ENCODE measurements around the gene KRAS.

Gene KRAS

DNA sequence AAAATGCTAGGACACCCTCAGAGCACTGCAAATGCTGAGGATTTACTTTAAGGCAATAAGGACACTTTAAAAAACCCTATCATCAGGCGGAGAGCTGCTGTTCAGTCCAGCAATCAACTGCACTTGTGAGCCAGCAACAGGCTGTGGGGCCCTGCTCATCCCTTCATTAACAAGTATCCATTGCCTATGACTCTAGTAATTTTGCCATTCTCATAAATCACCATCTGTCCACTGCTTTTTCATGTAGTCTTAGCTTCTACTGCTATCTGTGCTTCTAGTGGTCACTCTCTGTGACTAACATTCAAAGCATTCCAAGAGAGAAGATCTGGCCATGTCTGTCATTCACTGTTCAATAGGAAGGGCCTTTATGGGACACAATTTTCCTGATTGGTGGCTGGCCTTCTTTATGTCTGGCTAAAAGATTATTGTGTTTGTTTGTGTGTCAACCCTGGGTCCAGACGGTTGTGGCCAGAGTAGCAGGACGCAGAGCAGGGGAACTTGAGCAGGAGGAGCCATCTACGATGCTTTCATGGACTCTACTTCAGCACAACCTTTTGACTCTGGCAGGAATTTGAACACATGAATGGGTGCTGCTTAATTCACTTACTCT is 3.6 kb upstream of the KRAS start:
- no peak for DNase-seq

DNA sequence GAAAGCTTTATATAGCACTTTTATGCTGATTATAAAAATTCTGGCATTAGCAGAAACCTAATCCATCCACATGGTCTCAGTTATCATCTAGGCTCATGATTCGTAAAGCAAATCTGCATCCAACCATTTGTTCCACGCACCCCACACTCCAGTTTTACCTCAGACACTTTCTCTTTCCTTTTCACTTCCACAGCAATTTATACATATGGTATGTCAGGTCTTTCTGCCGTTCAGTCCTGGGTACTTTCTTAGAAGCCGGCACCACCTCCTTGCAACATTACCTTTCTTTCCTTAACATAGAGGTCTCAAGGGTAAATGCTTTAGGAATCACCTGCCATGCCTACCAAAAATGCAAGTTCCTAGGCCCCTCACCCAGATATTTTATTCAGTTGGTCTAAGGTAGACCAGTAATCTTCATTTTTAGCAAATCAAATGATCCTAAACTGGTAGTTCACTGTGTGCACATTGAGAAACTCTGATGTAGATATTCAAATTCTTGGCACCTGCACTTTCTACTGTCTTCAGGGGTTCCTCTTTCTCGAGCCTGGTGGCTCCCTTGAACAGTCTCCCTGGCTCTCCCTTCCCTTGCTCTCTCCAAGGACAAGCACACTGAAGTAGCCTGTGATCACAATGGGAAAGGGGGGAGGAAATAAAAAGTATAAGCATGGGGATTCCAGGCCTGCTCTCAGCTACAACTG is 2.8 kb upstream of the KRAS start:
- no peak for DNase-seq

DNA sequence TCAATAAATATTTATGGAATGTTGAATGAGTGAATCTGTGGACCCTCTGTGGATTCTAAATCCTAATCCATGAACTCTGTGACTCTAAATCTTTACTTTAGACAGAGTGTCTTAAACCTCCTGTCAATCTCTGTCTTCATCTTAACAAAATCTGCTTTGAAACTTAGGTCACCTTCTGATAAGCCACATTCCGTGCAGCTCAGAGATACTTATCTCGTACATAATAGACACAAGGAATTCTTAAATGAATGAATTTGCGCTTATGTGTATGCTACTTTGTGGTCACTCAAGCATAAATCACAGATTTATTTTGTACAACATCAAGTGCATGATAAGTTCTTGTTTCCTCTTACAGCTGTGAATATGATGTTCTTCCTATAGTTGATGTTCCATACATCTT is 2.2 kb upstream of the KRAS start:
- DNase-seq: no peak

- no peak for DNase-seq
Observed at GRCh38 chr12:25251769-25252168, 1.0 kb upstream of the KRAS start.

DNA sequence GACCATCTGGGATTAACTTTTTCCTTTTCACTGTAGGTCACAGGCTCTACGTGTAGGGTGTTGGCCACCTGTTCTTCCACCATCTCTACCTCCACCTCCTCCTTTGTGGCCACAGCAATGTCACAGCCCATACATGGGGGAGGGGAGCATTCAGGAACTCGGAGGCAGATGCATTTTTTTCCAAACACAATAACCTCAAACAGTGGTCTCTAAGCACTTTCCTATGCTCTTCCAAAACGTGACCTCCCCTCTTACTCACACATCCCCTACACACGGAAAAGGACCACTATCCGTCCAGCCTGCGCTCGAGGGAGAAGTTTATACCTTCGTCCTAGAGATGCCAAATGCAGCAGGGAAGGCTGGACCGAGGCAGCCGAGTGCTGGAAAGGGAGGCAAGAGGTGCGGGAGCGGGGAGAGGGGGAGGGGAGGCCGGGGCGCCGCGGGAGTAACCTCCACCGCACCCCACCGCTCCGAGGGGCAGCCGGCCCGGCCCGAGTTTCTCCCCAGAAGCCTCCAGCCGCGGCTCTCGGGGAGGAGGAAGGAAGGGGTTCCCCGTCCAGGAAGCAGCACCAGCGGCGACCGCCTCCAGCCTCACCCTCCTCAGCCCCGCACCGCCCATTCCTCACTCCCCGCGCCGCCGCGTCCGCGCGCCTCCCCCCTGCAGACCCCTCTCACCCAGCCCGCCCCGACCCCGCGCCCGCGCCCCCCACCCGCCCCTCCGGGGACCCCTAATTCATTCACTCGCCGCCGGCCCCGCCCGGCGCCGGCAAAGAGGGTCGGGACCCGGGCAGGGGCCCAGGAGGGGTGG is 594 bp downstream of the KRAS start:
- peak; percentile 0 for DNase-seq

DNA sequence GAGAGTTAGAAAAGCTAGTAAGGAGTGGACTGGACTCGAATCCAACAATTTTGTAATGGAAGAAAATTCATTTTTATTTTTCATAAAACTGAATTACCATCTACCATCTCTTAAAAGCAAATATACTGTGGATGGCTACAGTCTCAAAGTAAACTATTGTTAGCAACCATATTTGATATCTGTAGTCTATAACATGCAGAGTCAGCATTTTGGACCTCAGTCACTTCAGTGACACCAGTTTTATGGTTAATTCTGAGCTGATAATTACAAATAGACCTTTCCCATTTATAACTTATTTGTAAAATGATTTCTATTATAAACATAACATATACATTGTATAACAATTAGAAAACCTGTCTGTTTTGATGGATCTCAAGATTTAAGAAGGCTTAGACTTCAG is 2.0 kb downstream of the KRAS start:
- DNase-seq: no peak

- DNase-seq: no peak
Observed at GRCh38 chr12:25248137-25248536, 2.6 kb downstream of the KRAS start.

DNA sequence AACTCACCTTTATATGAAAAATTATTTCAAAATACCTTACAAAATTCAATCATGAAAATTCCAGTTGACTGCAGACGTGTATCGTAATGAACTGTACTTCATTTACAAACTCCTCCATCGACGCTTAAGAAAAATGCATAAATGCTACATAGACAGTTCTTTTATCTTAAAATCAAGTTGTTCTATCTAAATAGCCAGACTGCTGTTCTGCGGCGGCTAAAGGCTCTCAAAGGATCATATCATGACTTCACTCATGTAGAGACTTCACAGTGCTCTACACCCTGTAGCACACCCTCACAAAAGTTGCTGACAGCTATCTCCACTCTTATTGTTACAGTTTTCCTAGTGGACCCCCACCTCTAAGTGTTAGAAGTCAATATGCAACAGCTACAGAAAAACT is 5.2 kb downstream of the KRAS start:
- DNase-seq: no peak

DNA sequence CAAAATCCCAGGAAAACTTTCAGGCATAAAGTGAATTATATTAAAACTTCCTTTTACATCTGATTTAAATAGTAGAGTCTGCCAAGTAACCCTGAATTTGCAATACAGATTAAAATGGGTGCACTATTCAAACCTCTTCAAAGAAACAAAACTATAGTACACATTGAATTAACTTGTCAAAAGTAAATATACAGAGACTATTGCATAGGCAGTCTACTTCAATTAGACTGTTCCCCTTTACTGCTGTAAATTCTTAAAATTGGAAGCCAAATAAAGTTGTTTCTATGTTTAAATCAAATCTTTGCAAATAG is 7.1 kb downstream of the KRAS start:
- DNase-seq: no peak

DNA sequence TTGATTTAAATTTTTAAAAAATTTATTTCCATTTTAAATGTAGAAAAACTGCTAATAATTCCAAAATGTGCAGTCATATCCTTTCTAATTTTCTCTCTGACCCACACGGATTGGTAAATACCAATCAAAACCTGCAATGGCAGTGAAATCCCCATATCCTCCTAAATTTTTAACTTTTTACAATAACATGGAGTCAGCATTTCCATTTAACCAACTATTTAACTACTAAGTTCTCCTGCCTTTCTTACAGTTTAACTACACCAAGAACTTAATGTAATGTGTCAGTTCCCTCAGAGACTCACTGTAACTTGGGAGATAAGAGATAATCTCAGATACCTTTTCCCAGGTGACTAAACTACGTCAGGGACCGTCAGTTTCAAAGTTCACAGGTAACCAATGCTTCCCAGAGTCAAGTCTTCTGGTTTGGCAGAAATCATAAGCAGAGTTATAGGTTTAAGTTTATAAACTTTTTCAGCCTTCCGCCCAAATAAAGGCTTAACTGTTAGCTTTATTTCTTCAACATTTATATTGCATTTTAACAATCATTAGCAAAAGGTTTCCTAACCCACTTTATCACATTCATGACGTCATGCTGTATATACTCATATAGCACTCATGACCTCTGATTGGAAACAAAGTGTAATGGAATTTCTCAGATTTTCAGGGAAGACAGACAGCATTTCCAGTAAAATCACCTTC is 7.6 kb downstream of the KRAS start:
- DNase-seq: no peak

- DNase-seq: peak; percentile 34
Observed at GRCh38 chr12:25241167-25242020, 9.3 kb downstream of the KRAS start.

- DNase-seq: no peak
Observed at GRCh38 chr12:25236626-25237025, 14.1 kb downstream of the KRAS start.

- no peak for DNase-seq
Observed at GRCh38 chr12:25236190-25236589, 14.5 kb downstream of the KRAS start.

- no peak for DNase-seq
Observed at GRCh38 chr12:25213338-25213737, 37.4 kb downstream of the KRAS start.

GRCh38 chr12:25208554-25208953 is 42.2 kb downstream of the KRAS start:
- DNase-seq: no peak

- DNase-seq: no peak
Observed at GRCh38 chr12:25207846-25208245, 42.9 kb downstream of the KRAS start.

GRCh38 chr12:25207411-25207810 is 43.3 kb downstream of the KRAS start:
- no peak for DNase-seq

DNA sequence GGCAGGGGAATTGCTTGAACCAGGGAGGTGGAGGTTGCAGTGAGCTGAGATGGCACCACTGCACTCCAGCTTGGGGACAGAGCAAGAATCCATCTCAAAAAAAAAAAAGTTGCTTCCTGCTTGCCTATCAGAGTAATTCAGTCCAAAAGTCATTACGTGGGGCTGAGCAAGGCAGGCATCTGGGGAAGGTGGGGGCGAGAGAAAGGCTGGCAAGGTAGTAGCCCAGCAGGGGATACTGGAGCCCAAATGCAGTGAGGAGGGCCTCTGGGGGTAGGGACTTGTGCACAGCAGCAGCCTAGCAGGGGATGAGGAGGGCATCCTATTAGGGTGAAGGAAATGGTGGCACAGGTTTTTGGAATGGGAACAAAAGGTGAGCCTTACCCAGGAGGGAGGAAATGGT is 48.6 kb downstream of the KRAS start:
- no peak for DNase-seq

DNA sequence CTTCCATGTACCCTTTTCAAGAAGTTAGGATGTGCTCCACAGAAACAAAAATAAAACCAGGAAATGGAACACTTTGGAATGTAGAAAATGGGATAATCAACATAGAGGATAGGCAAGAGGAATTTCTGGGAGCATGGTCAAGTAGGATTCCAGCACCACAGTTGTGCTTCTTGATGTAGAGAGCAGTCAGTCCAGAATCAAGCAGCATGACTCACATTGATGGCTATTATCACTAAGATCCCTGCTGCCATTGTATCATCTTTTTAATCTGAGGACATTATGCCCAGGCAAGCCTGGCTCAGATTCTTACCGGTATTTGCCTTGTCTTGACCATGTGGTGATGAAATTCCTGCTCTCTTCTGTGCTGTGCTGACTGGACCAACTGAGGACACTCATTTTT is 50.0 kb downstream of the KRAS start:
- DNase-seq: no peak

GRCh38 chr12:25197608-25198007 is 53.1 kb downstream of the KRAS start:
- DNase-seq: no peak

DNA sequence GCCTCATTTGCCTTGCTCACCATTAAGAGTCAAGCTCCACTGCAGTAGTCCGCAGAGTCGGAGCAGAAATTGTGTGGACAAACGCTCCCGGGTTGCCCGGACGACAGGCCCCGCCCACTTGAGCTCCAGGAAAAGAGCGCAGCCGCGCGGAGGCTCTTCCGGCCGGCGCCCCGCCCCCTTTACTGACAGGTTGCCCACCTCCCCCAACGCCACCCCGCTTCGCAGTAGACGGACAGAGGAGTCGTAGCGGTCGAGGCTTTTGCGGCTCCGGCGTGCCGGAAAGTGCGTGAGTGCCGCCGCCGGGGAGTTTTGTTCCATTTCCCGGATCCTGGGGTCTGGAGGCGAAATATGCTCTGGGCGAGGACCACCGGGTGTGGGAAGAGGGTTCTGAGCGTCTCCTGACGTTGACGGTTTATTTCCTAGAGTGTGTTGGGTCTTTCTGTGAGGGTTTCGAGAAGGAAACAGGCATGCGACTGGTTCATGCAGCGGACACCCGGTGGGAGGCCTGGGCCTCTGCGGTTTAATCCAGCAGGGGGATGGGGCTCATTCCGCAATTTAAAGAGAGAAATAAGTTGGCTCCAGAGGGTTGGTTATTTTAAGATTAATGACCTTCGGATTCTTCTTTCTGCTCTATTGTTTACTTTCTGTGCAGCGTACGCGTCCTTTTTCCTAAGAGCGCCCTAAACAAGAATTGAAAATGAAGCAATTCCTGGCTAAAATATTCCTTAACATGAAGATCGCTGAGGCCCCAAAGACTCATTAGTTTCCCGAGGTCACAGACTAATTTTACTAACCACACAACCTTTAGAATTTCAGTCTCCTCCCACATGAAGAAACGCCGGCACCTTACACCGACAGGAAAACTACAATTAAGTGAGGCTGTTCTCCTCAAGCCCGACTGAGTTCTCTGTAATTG is 55.4 kb downstream of the KRAS start, which contains the start of the genes DNAI7 and ETFRF1:
Gene DNAI7 (minus strand): TSS at position 105 of the 916 bp plus-strand sequence. CDS start 82 bp downstream, at position 23.
Gene ETFRF1 (plus strand): TSS at position 182 of the 916 bp plus-strand sequence. CDS start 8,720 bp downstream, outside the sequence.
- DNase-seq: peak; percentile 95
